ENCODE measurements around the gene KRTAP9-7.
A peak's percentile ranks its signal among the peaks of the same experiment; 100 is the strongest.

KRTAP9-7 gene

DNA sequence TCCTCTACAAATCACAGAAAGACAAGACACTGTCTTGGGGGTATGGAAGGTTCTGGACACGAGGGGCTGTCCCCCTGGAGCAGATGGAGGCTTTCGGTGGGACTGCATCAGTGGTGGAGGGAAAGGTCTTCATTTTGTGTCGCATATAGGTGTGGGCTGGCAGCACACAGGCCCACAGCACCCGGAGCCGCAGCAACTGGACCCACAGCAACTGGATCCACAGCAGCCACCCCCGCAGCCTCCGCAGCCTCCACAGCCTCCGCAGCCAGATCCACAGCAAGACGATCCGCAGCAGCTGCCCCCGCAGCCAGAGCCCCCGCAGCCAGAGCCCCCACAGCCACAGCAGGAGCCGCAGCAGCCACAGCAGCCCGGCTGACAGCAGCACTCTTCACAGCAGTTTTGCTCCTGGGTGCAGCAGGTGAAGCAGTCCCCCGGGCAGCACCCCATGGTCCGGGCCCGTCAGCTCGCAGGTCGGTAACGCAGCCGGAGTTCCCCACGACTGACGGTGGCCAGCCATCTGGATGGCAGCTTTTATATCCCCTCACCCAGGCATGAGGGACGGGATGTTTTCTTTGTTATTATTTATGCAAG lies 39.8 kb downstream of the KRTAP9-7 start, which contains the start of gene KRTAP17-1:
Gene KRTAP17-1 (minus strand): TSS at position 507 of the 591 bp plus-strand sequence. CDS start 60 bp downstream, at position 447.
- TF ChIP-seq, protein P1, sequence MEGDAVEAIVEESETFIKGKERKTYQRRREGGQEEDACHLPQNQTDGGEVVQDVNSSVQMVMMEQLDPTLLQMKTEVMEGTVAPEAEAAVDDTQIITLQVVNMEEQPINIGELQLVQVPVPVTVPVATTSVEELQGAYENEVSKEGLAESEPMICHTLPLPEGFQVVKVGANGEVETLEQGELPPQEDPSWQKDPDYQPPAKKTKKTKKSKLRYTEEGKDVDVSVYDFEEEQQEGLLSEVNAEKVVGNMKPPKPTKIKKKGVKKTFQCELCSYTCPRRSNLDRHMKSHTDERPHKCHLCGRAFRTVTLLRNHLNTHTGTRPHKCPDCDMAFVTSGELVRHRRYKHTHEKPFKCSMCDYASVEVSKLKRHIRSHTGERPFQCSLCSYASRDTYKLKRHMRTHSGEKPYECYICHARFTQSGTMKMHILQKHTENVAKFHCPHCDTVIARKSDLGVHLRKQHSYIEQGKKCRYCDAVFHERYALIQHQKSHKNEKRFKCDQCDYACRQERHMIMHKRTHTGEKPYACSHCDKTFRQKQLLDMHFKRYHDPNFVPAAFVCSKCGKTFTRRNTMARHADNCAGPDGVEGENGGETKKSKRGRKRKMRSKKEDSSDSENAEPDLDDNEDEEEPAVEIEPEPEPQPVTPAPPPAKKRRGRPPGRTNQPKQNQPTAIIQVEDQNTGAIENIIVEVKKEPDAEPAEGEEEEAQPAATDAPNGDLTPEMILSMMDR (IDR thresholded peaks at IDR 0.05; ENCODE audit: low read depth, low read length) = no peak
- DNase-seq (ENCODE audit: low read depth, low spot score) = no peak
- no peak within 1 kb of the TSS for H3K4me3 ChIP-seq (ENCODE audit: low read depth, low read length)
- in situ Hi-C loops (cut with HindIII; ENCODE audit: low sequenced_read_pairs) = no loop called here

DNA sequence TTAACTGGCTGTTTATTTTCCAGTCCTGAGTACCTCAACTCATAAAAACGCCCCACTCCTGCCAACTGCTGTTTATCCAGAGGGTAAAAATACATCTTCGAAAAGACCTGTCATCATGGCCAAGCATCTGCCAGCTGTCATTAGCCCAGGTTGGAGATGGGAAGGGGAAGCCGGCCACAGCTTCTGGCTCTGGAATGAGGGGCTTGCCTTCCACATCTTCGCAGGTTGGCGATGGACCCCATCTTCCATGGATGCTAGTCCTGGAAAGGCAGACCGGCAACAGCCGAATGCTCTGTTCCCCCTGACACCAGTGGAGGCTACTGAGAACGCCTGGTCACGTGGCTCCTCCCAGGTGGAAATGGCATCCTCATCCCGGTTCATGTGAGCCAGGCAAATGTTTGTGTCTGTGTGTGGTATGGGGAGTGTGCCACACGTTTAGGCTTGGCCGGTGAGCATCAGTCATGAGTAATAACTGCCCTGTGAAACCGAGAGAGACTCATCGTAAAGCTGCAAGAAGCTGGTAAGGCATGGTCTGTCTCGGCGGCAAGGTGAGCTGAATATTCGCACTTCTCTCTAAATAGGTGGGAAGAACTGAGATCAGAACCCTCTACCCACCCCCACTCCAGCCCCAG lies 40.4 kb downstream of the KRTAP9-7 start:
- H3K4me3 ChIP-seq (ENCODE audit: low read depth, low read length) = no peak overlapping the region
- in situ Hi-C loops (cut with HindIII; ENCODE audit: low sequenced_read_pairs) = no loop called here
- no peak for DNase-seq (ENCODE audit: low read depth, low spot score)
- TF ChIP-seq, protein P1 (IDR thresholded peaks at IDR 0.05; ENCODE audit: low read depth, low read length) = no peak

DNA sequence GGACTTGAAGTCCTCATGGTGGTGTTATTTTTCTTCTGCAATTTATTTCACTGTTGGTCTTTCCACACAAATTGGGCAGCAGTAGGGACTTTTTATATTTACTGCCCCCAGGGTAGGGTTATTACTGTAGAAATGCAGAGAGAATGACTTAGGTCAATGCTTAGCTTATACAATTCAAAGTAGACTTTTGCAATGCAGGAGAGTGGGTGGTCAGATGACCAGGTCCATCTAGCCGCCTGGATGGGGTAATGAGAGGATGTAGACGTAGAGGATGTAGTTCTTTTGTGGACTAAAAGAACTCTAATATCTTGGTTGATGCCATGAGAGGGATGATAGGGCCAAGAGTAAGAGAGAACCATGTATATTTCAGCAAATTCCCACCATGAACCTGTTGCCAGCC lies 42.7 kb downstream of the KRTAP9-7 start:
- TF ChIP-seq, protein P1 (IDR thresholded peaks at IDR 0.05; ENCODE audit: low read depth, low read length) = no peak

DNA sequence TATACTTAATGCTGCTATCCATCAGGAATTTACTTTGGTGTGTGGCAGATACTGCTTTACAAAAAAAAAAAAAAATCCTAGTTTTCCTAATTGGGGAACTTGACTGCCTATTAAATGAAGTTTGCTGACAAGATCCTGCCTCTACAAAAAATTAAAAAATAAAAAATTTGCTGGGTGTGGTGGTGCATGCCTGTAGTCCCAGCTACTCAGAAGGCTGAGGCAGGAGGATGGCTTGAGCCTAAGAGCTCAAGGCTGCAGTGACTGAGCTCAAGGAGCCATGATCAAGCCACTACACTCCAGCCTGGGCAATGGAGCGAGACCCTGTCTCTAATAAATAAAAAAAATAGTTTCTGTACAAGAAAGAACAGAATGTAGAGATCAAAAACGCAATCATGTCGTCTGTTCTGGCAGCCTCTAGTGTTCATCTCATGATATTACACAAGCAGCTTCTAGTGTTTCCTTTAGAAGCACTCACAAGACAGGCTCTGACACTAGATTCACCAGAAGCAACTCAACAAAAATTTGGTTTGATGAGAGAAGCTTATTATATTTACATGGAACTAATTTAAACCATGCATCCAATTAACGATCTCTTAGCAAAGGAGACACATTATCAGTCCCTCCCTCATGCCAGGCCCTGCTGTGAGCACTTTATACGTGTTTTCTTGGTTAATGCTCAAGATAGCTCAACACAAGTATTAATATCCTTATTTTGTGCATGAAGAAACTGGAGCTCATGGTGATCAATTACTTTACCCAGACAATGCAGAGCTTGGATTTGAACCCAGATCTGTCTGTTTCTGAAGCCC lies 46.8 kb downstream of the KRTAP9-7 start:
- DNase-seq (ENCODE audit: low read depth, low spot score) = peak; percentile 75
- in situ Hi-C loops (cut with HindIII; ENCODE audit: low sequenced_read_pairs) = no loop called here
- TF ChIP-seq, protein P1 (IDR thresholded peaks at IDR 0.05; ENCODE audit: low read depth, low read length) = peak; percentile 94
- H3K4me3 ChIP-seq (ENCODE audit: low read depth, low read length) = no peak overlapping the region

More for the DNA sequence above, 42.7 kb downstream of the KRTAP9-7 start:
- H3K4me3 ChIP-seq (ENCODE audit: low read depth, low read length) = no peak overlapping the region
- no peak for DNase-seq (ENCODE audit: low read depth, low spot score)
- in situ Hi-C loops (cut with HindIII; ENCODE audit: low sequenced_read_pairs) = no loop called here

DNA sequence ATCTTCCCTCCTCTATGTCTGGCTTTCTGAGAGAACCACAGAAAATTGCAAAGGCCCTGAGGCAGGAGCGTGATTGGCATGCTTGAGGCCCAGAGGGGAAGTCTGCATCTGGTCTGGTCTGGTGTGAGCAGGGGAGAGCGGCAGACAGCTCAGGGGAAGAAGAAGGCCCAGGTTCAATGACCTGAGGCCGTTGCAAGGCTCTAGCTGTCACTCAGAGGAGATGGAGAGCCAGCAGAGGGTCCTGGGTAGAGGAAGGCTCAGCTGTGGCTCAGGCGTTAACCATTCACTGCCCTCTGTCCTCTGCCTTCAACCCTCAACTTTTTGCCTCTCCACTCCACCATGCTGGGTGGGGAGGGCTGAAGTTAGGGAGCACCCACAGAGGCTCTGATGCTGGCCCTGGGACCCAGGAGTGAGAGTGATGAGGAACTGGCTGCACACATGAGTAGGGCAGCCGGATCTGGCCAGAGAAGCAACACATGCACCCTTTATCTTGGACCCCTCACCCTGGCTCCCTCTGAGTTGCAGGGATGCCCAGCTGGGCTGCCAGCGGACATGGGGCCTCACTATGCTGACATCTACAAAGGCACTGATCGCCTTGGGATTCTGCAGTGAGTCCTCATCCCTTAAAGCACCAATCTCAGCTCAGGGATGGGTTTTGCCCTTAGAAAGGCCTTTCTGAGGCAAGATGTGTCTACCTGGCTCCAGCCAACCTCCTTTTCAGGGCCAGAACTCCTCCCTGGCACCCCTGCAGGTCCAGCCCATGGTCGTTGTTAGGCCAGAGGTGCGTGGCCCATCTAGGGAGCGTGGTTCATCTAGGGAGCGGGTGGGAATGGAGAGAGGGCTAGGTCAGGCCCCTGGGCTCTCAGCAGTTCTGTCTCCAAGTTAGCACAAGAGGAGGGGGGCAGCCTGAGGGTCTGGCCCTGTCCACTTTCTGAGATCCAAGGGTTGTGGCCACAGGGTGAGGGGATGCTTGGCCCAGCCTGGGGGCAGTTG lies 47.7 kb downstream of the KRTAP9-7 start:
- in situ Hi-C loops (cut with HindIII; ENCODE audit: low sequenced_read_pairs) = no loop called here
- DNase-seq (ENCODE audit: low read depth, low spot score) = no peak
- TF ChIP-seq, protein P1 (IDR thresholded peaks at IDR 0.05; ENCODE audit: low read depth, low read length) = no peak
- H3K4me3 ChIP-seq (ENCODE audit: low read depth, low read length) = no peak overlapping the region

All from astrocyte of the spinal cord (primary cell).